Vagina (tissue), 2 donors: Measurements from ENCODE around the gene BRIX1.

ENCODE experiments used
- CTCF ChIP-seq, 3 experiments: fragments of 450-650 bp in 2 of 3; fragments of 200-600 bp in 1 of 3; sonication (generic) in 1 of 3; IDR thresholded peaks; one replicate each; pipeline ENCODE4 v1.5.1; 2017 to 2019; ENCODE audit warnings: antibody characterized with exemption in 3 of 3, mild to moderate bottlenecking in 2 of 3, moderate library complexity in 2 of 3
- POLR2A ChIP-seq, 2 donors: fragments of 450-650 bp; IDR thresholded peaks; one replicate each; pipeline ENCODE4 v1.6.1; 2017; ENCODE audit warnings: antibody characterized with exemption in 2 of 2, mild to moderate bottlenecking in 2 of 2, moderate library complexity in 2 of 2
- POLR2AphosphoS5 ChIP-seq, 2 donors: sonication (generic); formaldehyde crosslinking; IDR thresholded peaks; one replicate each; pipeline ENCODE4 v1.9.0; 2017; ENCODE audit warnings: antibody characterized with exemption in 2 of 2, mild to moderate bottlenecking in 2 of 2, low read depth in 1 of 2; ENCODE audit not compliant: insufficient read depth in 1 of 2

GRCh38 chr5:34866989-34867471 is 48.5 kb upstream of the BRIX1 start:
- no peak for TF ChIP-seq CTCF (IDR thresholded peaks at IDR 0.05)
- no peak for TF ChIP-seq POLR2AphosphoS5 (IDR thresholded peaks at IDR 0.05; ENCODE audit: insufficient read depth in 1 of 2, low read depth in 1 of 2)
- TF ChIP-seq POLR2A (IDR thresholded peaks at IDR 0.05): no peak
